ENCODE results near the gene TOB2. TPM values are rescaled to one million over a fixed set of nuclear protein-coding genes. Genes with fewer than 3 reads are reported as not detected.

TOB2 gene
- total and polyA plus RNA-seq, 4 donors, result 9.8 to 17.1 (median 12.3) TPM

- Histone ChIP-seq H3K27ac (ENCODE audit: low read depth in 1 of 2, low read length in 2 of 2) (peak overlapping the region; percentile 70 to 90), H3K9me3 (ENCODE audit: control insufficient read depth in 4 of 4, low read length in 3 of 4) (no peaks in the 10 kb centered on the region), H3K9ac (ENCODE audit: low read depth in 1 of 2, low read length in 2 of 2) (peak overlapping the region in 1 of 2 donors; percentile 2), H3K27me3 (ENCODE audit: control insufficient read depth in 4 of 4, insufficient read depth in 4 of 4, low read length in 3 of 4) (no peaks in the 10 kb centered on the region), H3K36me3 (ENCODE audit: control insufficient read depth in 4 of 4, insufficient read depth in 3 of 4, low read depth in 1 of 4, low read length in 3 of 4) (no peaks in the 10 kb centered on the region), H3K4me1 (ENCODE audit: control insufficient read depth in 4 of 4, insufficient read depth in 4 of 4, low read length in 3 of 4) (peaks cover 13 to 43% (median 35%) of the 10 kb centered on the region in 4 donors), H3K4me3 (ENCODE audit: low read depth in 1 of 3, low read length in 3 of 3) (no peak overlapping the region)
- TF ChIP-seq HNF4G (IDR thresholded peaks at IDR 0.05) (peak; percentile 69), TAF1 (conservative IDR thresholded peaks at IDR 0.05) (no peak), GABPA (IDR thresholded peaks at IDR 0.05 in 1 of 2, conservative IDR thresholded peaks at IDR 0.05 in 1 of 2) (peak in 1 of 2 donors; percentile 67), RAD21 (IDR thresholded peaks at IDR 0.05) (peak; percentile 50 to 72), NR2F2 (IDR thresholded peaks at IDR 0.05) (peak; percentile 94), JUND (IDR thresholded peaks at IDR 0.05) (peak; percentile 73 to 83), YY1 (IDR thresholded peaks at IDR 0.05) (peak; percentile 92), EGR1 (IDR thresholded peaks at IDR 0.05; ENCODE audit: low read depth in 2 of 2) (peak in 1 of 2 donors; percentile 11), ATF3 (IDR thresholded peaks at IDR 0.05) (peak; percentile 26), RXRA (IDR thresholded peaks at IDR 0.05) (peak; percentile 99), ZBTB33 (IDR thresholded peaks at IDR 0.05) (peak; percentile 91), HNF4A (conservative IDR thresholded peaks at IDR 0.05) (peak; percentile 88 to 94), FOXA1 (IDR thresholded peaks at IDR 0.05) (peak; percentile 74), FOXA2 (IDR thresholded peaks at IDR 0.05) (peak; percentile 49), SP1 (IDR thresholded peaks at IDR 0.05) (peak; percentile 100), REST (IDR thresholded peaks at IDR 0.05) (peak; percentile 86)
- TF ChIP-seq, protein P1, sequence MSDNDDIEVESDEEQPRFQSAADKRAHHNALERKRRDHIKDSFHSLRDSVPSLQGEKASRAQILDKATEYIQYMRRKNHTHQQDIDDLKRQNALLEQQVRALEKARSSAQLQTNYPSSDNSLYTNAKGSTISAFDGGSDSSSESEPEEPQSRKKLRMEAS (IDR thresholded peaks at IDR 0.05), result peak; percentile 91
- TF ChIP-seq, protein P2, sequence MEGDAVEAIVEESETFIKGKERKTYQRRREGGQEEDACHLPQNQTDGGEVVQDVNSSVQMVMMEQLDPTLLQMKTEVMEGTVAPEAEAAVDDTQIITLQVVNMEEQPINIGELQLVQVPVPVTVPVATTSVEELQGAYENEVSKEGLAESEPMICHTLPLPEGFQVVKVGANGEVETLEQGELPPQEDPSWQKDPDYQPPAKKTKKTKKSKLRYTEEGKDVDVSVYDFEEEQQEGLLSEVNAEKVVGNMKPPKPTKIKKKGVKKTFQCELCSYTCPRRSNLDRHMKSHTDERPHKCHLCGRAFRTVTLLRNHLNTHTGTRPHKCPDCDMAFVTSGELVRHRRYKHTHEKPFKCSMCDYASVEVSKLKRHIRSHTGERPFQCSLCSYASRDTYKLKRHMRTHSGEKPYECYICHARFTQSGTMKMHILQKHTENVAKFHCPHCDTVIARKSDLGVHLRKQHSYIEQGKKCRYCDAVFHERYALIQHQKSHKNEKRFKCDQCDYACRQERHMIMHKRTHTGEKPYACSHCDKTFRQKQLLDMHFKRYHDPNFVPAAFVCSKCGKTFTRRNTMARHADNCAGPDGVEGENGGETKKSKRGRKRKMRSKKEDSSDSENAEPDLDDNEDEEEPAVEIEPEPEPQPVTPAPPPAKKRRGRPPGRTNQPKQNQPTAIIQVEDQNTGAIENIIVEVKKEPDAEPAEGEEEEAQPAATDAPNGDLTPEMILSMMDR (IDR thresholded peaks at IDR 0.05; ENCODE audit: low read depth, low read length, missing input control), result no peak
- 25% methylated on average over 13 of the region's 13 CpGs for WGBS
- peak; percentile 51 for DNase-seq (ENCODE audit: low spot score)
These were observed 28.8 kb downstream of the TOB2 start for GRCh38 chr22:41417622-41418390.

Measured in liver (tissue), 9 donors.